K562 (cell line): ENCODE measurements around the gene PNMA5. TPM values are rescaled to one million over a fixed set of nuclear protein-coding genes. Genes with fewer than 3 reads are reported as not detected.
A peak's percentile ranks its signal among the peaks of the same experiment; 100 is the strongest.

ENCODE experiments used
- ATAC-seq: fragments of 200-7000 bp; cut with Tn5 transposase; 3 replicates; pipeline ENCODE4 v1.9.1; 2020; ENCODE audit warnings: moderate library complexity
- BruUV-seq: library from RNA; stranded (reverse); fragments of 400-500 nt; replicated peaks from 2 replicates; lab custom pipeline; 2021; lab: Mats Ljungman, UMichigan
- CTCF ChIA-PET: fragments of 300-600 bp; formaldehyde crosslinking; extraction: SDS; loops from one replicate; lab custom pipeline; 2021; ENCODE audit warnings: low intra/inter-chr PET ratio; lab: Yijun Ruan, JAX
- POLR2A ChIA-PET: fragments of 300-600, 350-650 bp; sonication (Branson Sonifier 250); formaldehyde crosslinking; extraction: SDS; loops from one replicate; lab custom pipeline; 2021; ENCODE audit warnings: antibody characterized with exemption, inconsistent platforms; lab: Yijun Ruan, JAX
- DNase-seq, 4 experiments: peaks; one replicate each; pipeline versions ENCODE4 v3.0.0 to v3.0.0-alpha.2; 2011 to 2018; ENCODE audit warnings: low spot score in 3 of 4, mixed read lengths in 3 of 4; ENCODE audit errors: extremely low read depth in 1 of 4
- FAIRE-seq: peaks from 2 replicates; lab custom pipeline; 2011; peaks lifted over from hg19 to GRCh38; lab: Jason Lieb, UNC
- H2AFZ ChIP-seq: 2 replicates; pipeline ENCODE4 v1.6.0; 2011; ENCODE audit warnings: low read depth, low read length, control low read depth, inconsistent platforms
- H3K27ac ChIP-seq: fragments of 200-600 bp; 3 replicates; pipeline ENCODE4 v1.8.0; 2011; ENCODE audit warnings: low read depth, mild to moderate bottlenecking, control low read depth, inconsistent platforms, low read length, moderate library complexity, mixed read lengths; ENCODE audit errors: extremely low read depth
- H3K27me3 ChIP-seq, 2 experiments: fragments of 300-600 bp in 1 of 2; 2 replicates in 1 of 2; 3 replicates in 1 of 2; pipeline versions ENCODE4 v1.6.0 to v1.8.0; 2011; ENCODE audit warnings: inconsistent platforms in 2 of 2, low read length in 2 of 2, mild to moderate bottlenecking in 1 of 2, mixed read lengths in 1 of 2, moderate library complexity in 1 of 2; ENCODE audit not compliant: control insufficient read depth in 2 of 2, insufficient read depth in 2 of 2
- H3K36me3 ChIP-seq: fragments of 300-600 bp; 3 replicates; pipeline ENCODE4 v1.8.0; 2011; ENCODE audit warnings: mild to moderate bottlenecking, low read length, inconsistent platforms; ENCODE audit not compliant: control insufficient read depth, insufficient read depth
- H3K4me1 ChIP-seq, 2 experiments: fragments of 200-600 bp in 1 of 2; replicated peaks in 1 of 2; 2 replicates in 1 of 2; 3 replicates in 1 of 2; pipeline versions ENCODE4 v1.5.1 to v1.8.0; 2011; ENCODE audit warnings: inconsistent platforms in 2 of 2, low read length in 2 of 2, mild to moderate bottlenecking in 1 of 2, mixed read lengths in 1 of 2, moderate library complexity in 1 of 2; ENCODE audit not compliant: control insufficient read depth in 2 of 2, insufficient read depth in 2 of 2
- H3K4me2 ChIP-seq: 2 replicates; pipeline ENCODE4 v1.6.1; 2011; ENCODE audit warnings: low read length, control low read depth, inconsistent platforms, mixed read lengths; ENCODE audit not compliant: insufficient read depth
- H3K4me3 ChIP-seq: fragments of 200-600 bp; sonication (generic), shearing (Covaris generic); 2 replicates; pipeline ENCODE4 v1.5.1; 2016; ENCODE audit warnings: control low read depth, inconsistent platforms
- H3K79me2 ChIP-seq: fragments of 200-600 bp; 3 replicates; pipeline ENCODE4 v1.8.0; 2011; ENCODE audit warnings: low read length, inconsistent platforms; ENCODE audit not compliant: control insufficient read depth, insufficient read depth
- H3K9ac ChIP-seq, 2 experiments: 2 replicates each; pipeline versions ENCODE4 v1.6.0 to v1.6.1; 2011; ENCODE audit warnings: low read depth in 2 of 2, low read length in 2 of 2, control low read depth in 1 of 2, inconsistent platforms in 1 of 2, mild to moderate bottlenecking in 1 of 2, mixed read lengths in 1 of 2; ENCODE audit not compliant: insufficient read depth in 1 of 2
- H3K9me1 ChIP-seq: one replicate; pipeline ENCODE4 v1.6.0; 2011; ENCODE audit warnings: inconsistent platforms, mild to moderate bottlenecking, low read length, moderate library complexity; ENCODE audit not compliant: control insufficient read depth, insufficient read depth
- H3K9me3 ChIP-seq: replicated peaks from 2 replicates; pipeline ENCODE4 v1.5.1; 2011; ENCODE audit warnings: low read depth, low read length, inconsistent platforms; ENCODE audit not compliant: control insufficient read depth, insufficient read depth
- H4K20me1 ChIP-seq: replicated peaks from 2 replicates; pipeline ENCODE4 v1.6.1; 2011; ENCODE audit warnings: low read length, inconsistent platforms, mixed read lengths; ENCODE audit not compliant: control insufficient read depth, insufficient read depth
- ERF ChIP-seq: fragments of 450-650 bp; formaldehyde crosslinking; IDR thresholded peaks from 2 replicates; pipeline ENCODE4 v1.4.0; 2020; ENCODE audit warnings: mild to moderate bottlenecking, mixed read lengths
- HDAC6 ChIP-seq: IDR thresholded peaks from 2 replicates; pipeline ENCODE4 v1.6.1; 2012; ENCODE audit warnings: low read depth, mild to moderate bottlenecking, control low read depth, inconsistent platforms, low read length, moderate library complexity
- NEUROD1 ChIP-seq: fragments of 150-350 bp; IDR thresholded peaks from 2 replicates; pipeline ENCODE4 v1.6.1; 2014; ENCODE audit warnings: borderline replicate concordance, low read length, low read depth; ENCODE audit not compliant: partially characterized antibody
- NR0B1 ChIP-seq: fragments of 450-650 bp; IDR thresholded peaks from one replicate; pipeline ENCODE4 v1.6.1; 2018; ENCODE audit warnings: mild to moderate bottlenecking, moderate library complexity; ENCODE audit not compliant: partially characterized antibody
- NR2F6 ChIP-seq: fragments of 450-650 bp; formaldehyde crosslinking; IDR thresholded peaks from 2 replicates; pipeline ENCODE4 v1.4.0; 2020; ENCODE audit warnings: mild to moderate bottlenecking
- POLR3A ChIP-seq: IDR thresholded peaks from 2 replicates; pipeline ENCODE4 v1.6.1; 2011; ENCODE audit warnings: borderline replicate concordance, mild to moderate bottlenecking, moderate library complexity; ENCODE audit not compliant: insufficient read length, insufficient read depth; ENCODE audit errors: extremely low read depth
- RBBP5 ChIP-seq: fragments of 200-600 bp; sonication (generic); IDR thresholded peaks from 2 replicates; pipeline ENCODE4 v1.6.1; 2012; ENCODE audit warnings: borderline replicate concordance, mild to moderate bottlenecking, low read length, control low read depth, inconsistent platforms; ENCODE audit not compliant: insufficient read depth, poor library complexity, severe bottlenecking
- RBM34 ChIP-seq: fragments of 200-400 bp; formaldehyde crosslinking; IDR thresholded peaks from 2 replicates; pipeline ENCODE4 v1.6.1; 2018; ENCODE audit warnings: low read length, borderline replicate concordance; ENCODE audit not compliant: insufficient read depth
- RUNX1 ChIP-seq: sonication (generic); IDR thresholded peaks from 2 replicates; pipeline ENCODE4 v1.6.1; 2016; ENCODE audit warnings: antibody characterized with exemption, low read depth
- TAF9B ChIP-seq: fragments of 450-650 bp; IDR thresholded peaks from 2 replicates; pipeline ENCODE4 v1.6.1; 2018; ENCODE audit warnings: mild to moderate bottlenecking; ENCODE audit not compliant: partially characterized antibody
- ZBTB8A ChIP-seq: fragments of 450-650 bp; IDR thresholded peaks from 2 replicates; pipeline ENCODE4 v1.6.1; 2018; ENCODE audit warnings: mild to moderate bottlenecking, moderate library complexity; ENCODE audit not compliant: partially characterized antibody
- ZNF398 ChIP-seq: fragments of 250-450 bp; sonication (Bioruptor Pico); IDR thresholded peaks from 2 replicates; pipeline ENCODE4 v1.8.0; 2021; ENCODE audit warnings: moderate library complexity, mild to moderate bottlenecking, inconsistent platforms
- WGBS: fragments of 100-300 bp; shearing (Covaris generic); methylation state at CpG from one replicate; pipeline ENCODE4 v1.1.6; 2016; ENCODE audit warnings: low coverage, mixed read lengths; ENCODE audit not compliant: insufficient coverage; ENCODE audit errors: missing lambda C conversion rate; 5-methylcytosine and 5-hydroxymethylcytosine counted together
- in situ Hi-C: fragments of 300-500 bp; cut with MboI; formaldehyde crosslinking; loops from 4 replicates; pipeline ENCODE4 v1.15.0; 2018; ENCODE audit warnings: inconsistent platforms, mixed read lengths
- intact Hi-C: fragments of 100-400 bp; cut with micrococcal nuclease; formaldehyde crosslinking; loops from 2 replicates; pipeline ENCODE4 v1.14.2; 2022
- polyA plus RNA-seq, 8 experiments: library from polyadenylated mRNA; depleted of rRNA in 4 of 8; stranded (reverse) in 5 of 8; unstranded in 3 of 8; fragments of >200 nt; fragmentation: Nextera tagmentation in 2 of 8; fragmentation: Illumina TruSeq in 1 of 8; extraction: Ambion mirVana in 2 of 8; extraction: Trizol in 1 of 8; gene quantifications; 2 replicates each; pipeline versions ENCODE4 v1.2.1 to v1.2.3, GENCODE V29; 2011 to 2014; ENCODE audit warnings: inconsistent platforms in 1 of 8, missing spikeins in 1 of 8
- total RNA-seq, 7 experiments: library from RNA; depleted of rRNA in 6 of 7; stranded (reverse); fragments of >200 nt in 6 of 7; fragmentation: Illumina TruSeq in 2 of 7; extraction: Trizol in 2 of 7; gene quantifications; 2 replicates each; pipeline versions ENCODE4 v1.2.1 to v1.2.3, GENCODE V29; 2011 to 2021; ENCODE audit warnings: low replicate concordance in 1 of 7

The PNMA5 gene
- total and polyA plus RNA-seq, 9 of the 15 experiments (the other 6 are each of a cell fraction or from before 2014, with no cell fraction given) = 0.03 to 0.20 (median 0.07) TPM; not detected in 3

- TF ChIP-seq RBM34 (no peak), TAF9B (no peak), ZBTB8A (no peak), RBBP5 (no peak), NEUROD1 (no peak)
Measured at GRCh38 chrX:152958524-152959465, 35.1 kb downstream of the PNMA5 start (continued).

- H2AFZ ChIP-seq = peak overlapping the region; percentile 83
- H3K4me2 ChIP-seq = peak overlapping the region; percentile 36; the same call in 1 of the 2 replicates
- TF ChIP-seq NR2F6 (CRISPR knock-in tag) (no peak), RUNX1 (no peak), NR0B1 (no peak), HDAC6 (no peak), ZNF398 (CRISPR knock-in tag) (no peak), POLR3A (no peak), ERF (CRISPR knock-in tag) (no peak)
- no TSS peak for BruUV-seq
- H3K27me3 ChIP-seq = no peaks in the 10 kb centered on the region
- peaks cover 7% of the 10 kb centered on the region for H3K9me3 ChIP-seq
- no peaks in the 10 kb centered on the region for H3K36me3 ChIP-seq
- in situ Hi-C loops = loop anchor here (25.0 kb wide), 1 partner anchor 304 kb away; a partner anchor contains a TSS
- ChIA-PET POLR2A (no interaction called here), CTCF (interaction anchor here (0.6 kb wide), 5 partner anchors 9 to 1839 kb away, joined by 3 read pairs; no protein-coding TSS in a partner anchor)
- H3K9ac ChIP-seq = no peak overlapping the region
- ATAC-seq (no peak), DNase-seq (no peak), FAIRE-seq (no peak)
- no peaks in the 10 kb centered on the region for H3K79me2 ChIP-seq
- peaks cover 11 to 13% of the 10 kb centered on the region in 2 experiments; a peak in 4 of 5 replicates for H3K4me1 ChIP-seq
- H4K20me1 ChIP-seq = no peaks in the 10 kb centered on the region
- peak overlapping the region; percentile 3; the same call in 1 of the 2 replicates for H3K4me3 ChIP-seq
- intact Hi-C loops = loop anchor here (5.0 to 10.0 kb wide), 2 partner anchors 74 to 707 kb away; no protein-coding TSS in a partner anchor
- no peaks in the 10 kb centered on the region for H3K9me1 ChIP-seq
- WGBS = 92% methylated on average over 5 of the region's 5 CpGs
- H3K27ac ChIP-seq = peak overlapping the region; percentile 59
Measured at GRCh38 chrX:152958047-152958446, 35.9 kb downstream of the PNMA5 start.
